Amniotic epithelial cell (primary cell): ENCODE results near the gene E2F3.
A peak's percentile ranks its signal among the peaks of the same experiment; 100 is the strongest.
"Not testable (repeated sequence)": the region's sequence is repeated elsewhere in the genome, so short reads cannot be mapped to it uniquely, and the experiment has no call there.

Experiments used
- DNase-seq: peaks from one replicate; pipeline ENCODE4 v3.0.0-alpha.2; 2010; ENCODE audit warnings: low read depth

Gene E2F3

DNA sequence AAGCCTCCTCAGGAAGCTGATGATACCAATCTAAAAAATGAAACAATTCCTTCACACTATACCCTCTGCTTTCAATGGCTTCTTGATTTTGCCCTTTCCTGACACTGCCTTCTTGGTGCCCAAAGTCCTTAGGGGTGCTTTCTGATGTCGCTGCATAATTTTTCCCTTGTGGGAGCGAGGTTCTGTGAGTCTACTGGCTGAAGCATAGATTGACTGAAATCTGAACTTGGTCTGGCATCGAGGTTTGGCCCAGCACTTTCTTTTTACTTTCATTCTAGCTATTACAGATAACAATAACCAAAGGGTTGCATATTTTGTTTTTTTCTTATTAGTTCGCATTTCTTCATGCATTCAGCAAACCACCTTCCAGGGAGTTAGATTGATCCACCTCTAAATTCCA, 65.8 kb downstream of the E2F3 start:
- DNase-seq: no peak

- no peak for DNase-seq
Measured at GRCh38 chr6:20468209-20468608, 66.5 kb downstream of the E2F3 start.

- no peak for DNase-seq
Measured at GRCh38 chr6:20472748-20473147, 71.1 kb downstream of the E2F3 start.

DNA sequence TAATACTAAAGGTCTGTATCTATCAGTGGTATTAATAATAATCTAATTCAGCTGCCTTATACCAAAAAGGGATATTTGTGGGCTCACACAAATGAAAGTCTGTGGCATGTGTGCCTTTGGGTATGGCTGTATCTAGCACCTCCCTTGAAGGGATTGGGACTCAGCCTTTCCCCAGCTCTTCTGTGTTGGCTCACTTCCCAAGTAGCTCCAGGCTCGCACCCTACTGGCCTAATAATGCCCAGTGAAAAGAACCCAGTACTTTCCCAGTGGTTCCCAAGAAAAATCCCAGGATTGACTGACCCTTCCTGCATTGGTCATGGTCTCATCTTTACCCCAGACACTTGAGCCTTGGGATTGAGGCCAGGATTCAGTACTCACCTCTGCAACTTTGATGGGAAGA, 71.8 kb downstream of the E2F3 start:
- no peak for DNase-seq

GRCh38 chr6:20474874-20475542, 73.3 kb downstream of the E2F3 start:
- no peak for DNase-seq

GRCh38 chr6:20476501-20477043, 74.9 kb downstream of the E2F3 start:
- no peak for DNase-seq

DNA sequence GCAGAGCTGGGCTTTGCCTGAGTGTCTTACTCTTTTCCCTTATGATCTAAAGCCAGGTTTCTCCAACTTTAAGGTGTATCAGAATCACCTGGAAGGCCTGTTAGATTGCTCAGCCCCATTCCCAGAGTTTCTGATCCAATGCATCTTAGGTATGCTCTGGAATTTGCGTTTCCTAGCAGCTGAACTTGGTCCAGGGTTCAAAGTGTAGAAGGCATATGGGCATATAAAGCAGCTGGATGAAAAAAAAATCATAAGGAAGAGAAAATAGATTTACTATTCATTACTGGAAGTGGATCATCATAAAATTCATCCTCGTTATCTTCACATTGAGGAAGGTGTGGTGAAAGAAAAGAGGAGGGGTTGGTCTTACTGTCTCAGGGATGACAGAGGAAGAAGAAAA, 75.8 kb downstream of the E2F3 start:
- no peak for DNase-seq

DNA sequence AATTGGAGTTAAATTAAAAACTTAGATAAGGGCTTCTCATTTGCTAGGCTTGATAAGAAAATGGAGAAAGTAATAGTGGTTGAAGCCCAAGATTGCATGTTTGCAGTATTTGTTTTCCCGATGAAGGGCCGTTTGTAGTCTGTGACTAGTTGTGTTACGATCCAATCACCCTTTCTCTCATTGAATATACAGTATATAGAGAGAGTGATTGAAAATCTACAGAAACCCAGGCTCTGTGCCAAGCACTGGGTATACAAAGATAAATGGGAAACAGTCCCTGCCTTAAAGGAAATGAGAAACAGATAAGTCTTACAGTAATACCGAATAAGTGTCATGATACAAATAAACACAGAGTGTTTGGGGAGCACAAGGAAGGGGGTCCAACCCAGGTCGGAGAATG, 77.4 kb downstream of the E2F3 start:
- no peak for DNase-seq

GRCh38 chr6:20479526-20479925, 77.8 kb downstream of the E2F3 start:
- no peak for DNase-seq

GRCh38 chr6:20481281-20481680, 79.6 kb downstream of the E2F3 start:
- no peak for DNase-seq

- DNase-seq: peak; percentile 57
Measured at GRCh38 chr6:20483887-20484497, 82.3 kb downstream of the E2F3 start.

GRCh38 chr6:20486641-20487040, 85.0 kb downstream of the E2F3 start:
- no peak for DNase-seq

GRCh38 chr6:20487669-20488375, 86.1 kb downstream of the E2F3 start:
- no peak for DNase-seq

GRCh38 chr6:20490591-20490990, 88.9 kb downstream of the E2F3 start:
- no peak for DNase-seq

DNA sequence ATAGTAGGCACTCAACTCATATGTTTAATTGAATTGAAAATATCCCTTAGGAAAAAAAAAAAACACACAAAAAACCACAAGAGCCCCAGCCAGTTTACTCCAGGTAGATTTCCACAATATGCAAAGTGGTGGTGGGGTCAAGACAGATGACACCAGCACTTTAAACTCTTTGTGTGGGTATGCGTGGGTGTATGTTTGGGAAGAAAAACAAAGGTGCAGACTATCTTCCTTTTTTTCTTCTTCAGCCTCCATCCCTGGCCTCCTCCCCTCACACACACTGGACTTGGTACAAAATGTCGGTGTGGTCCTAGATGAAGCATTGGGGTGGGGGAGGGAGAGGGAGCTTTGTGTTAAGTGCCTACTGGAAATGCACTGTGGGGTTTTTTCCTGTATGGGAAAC, 90.4 kb downstream of the E2F3 start:
- DNase-seq: no peak

DNA sequence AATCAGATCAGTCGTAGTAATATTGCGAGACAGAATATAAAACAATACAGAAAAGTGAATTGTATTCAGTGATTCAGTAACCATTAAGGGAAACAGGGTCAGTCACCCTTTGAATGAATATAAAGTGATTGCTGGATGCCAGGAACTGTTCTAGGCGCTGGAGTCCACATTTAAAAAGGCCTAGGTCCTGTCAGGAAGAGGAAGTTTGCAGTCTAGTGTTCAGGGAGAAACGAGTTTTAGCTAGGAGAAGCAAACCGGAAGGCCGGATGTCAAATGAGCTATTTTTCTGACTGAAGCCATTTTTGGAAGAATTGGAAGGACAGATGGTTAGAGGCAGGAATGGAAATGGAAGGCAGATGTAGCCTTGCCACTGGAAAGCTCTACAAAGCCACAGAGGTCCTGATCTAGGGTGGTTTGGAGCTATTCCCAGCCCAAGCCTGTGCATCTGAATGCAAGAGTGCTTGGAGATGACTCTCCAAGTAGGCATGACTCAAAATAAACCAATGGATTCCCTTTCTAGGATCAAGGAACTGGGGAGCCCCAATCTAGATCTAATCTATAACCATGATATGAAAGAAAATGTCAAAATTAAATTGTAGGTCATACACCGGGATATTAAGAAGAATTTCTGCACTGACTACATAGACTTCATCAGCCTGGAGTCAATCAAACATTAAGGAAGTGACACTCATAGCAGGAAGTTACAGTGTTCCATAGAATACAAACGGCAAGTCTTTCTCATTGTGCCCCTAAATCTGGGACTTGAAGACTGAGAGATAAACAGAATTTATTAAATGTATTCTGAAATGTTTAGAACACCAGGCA, 95.7 kb downstream of the E2F3 start:
- peak; percentile 45 for DNase-seq

DNA sequence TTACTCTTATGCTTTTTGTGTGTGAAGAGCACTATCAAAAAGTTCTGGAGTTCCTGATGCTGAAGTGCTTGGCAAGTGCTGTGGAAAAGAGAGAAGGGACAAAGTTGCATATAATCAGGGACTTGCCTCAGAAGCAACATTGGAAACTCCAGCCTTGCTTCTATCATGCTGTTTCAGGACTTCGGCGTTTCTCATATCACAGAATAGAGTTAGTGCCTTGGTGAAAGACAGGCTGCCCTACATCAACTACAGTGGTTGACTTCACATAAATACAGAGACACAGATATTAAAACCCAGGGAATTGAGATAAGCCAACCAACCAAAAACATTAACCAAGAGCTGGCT, 96.3 kb downstream of the E2F3 start:
- DNase-seq: no peak

GRCh38 chr6:20509212-20509611, 107.5 kb downstream of the E2F3 start:
- no peak for DNase-seq

DNA sequence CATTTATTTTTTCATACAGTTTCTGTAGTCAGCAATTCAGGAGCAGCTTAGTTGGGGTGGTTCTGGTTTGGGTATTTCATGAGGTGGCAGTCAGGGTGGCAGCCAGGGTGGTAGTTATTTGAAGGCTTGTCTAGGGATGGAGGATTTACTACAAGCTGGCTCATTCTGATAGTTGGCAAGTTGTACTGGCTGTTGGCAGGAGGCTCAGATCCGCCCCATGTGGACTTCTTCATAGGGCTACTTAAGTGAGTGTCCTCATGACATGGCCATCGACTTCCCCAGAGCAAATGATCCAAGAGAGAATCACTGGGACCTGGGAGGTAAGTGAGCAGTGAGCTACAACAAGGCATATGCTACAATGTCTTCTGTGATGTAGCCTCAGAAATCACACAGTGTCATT, 110.2 kb downstream of the E2F3 start:
- DNase-seq: no peak

GRCh38 chr6:20525208-20525607, 123.5 kb downstream of the E2F3 start:
- DNase-seq: not testable (repeated sequence)

GRCh38 chr6:20529086-20529448, 127.4 kb downstream of the E2F3 start:
- DNase-seq: peak; percentile 34

DNA sequence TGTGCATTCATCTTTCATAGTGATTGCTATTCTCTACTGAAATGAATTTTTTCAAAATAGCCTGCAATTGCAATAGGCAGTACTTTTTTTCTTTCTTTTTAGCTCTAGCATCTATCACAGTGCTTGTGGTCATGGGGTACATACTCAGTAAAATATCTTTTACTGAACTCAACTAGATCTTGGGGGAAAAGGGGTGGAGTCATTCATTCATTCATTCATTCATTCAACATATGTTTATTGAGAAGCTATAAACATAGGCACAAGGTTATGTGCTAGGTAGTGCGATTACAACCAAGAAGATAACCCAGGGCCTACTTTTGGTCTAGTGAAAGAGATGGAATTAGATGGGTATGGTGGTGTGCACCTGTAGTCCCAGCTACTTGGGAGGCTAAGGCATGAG, 131.2 kb downstream of the E2F3 start:
- no peak for DNase-seq
